ENCODE measurements around the gene BZW1.

GRCh38 chr2:200809506-200810251, 2.0 kb upstream of the BZW1 start:
- TF ChIP-seq, protein P1, sequence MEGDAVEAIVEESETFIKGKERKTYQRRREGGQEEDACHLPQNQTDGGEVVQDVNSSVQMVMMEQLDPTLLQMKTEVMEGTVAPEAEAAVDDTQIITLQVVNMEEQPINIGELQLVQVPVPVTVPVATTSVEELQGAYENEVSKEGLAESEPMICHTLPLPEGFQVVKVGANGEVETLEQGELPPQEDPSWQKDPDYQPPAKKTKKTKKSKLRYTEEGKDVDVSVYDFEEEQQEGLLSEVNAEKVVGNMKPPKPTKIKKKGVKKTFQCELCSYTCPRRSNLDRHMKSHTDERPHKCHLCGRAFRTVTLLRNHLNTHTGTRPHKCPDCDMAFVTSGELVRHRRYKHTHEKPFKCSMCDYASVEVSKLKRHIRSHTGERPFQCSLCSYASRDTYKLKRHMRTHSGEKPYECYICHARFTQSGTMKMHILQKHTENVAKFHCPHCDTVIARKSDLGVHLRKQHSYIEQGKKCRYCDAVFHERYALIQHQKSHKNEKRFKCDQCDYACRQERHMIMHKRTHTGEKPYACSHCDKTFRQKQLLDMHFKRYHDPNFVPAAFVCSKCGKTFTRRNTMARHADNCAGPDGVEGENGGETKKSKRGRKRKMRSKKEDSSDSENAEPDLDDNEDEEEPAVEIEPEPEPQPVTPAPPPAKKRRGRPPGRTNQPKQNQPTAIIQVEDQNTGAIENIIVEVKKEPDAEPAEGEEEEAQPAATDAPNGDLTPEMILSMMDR (IDR thresholded peaks at IDR 0.05): no peak
- TF ChIP-seq POLR2A (IDR thresholded peaks at IDR 0.05) (no peak), POLR2AphosphoS5 (IDR thresholded peaks at IDR 0.05) (no peak)

Measured in prostate gland (tissue), 2 donors.